Measurements from ENCODE around the gene ABLIM1.

GRCh38 chr10:114427124-114427852 is 230.8 kb downstream of the ABLIM1 start:
- TF ChIP-seq GATA1 (IDR thresholded peaks at IDR 0.05; ENCODE audit: low read depth, low read length) (no peak), POLR2A (IDR thresholded peaks at IDR 0.05; ENCODE audit: low read length) (no peak)

Data from erythroblast (primary cell).